Body of pancreas (tissue), 4 donors: ENCODE results near the gene MYBBP1A. TPM values are rescaled to one million over a fixed set of nuclear protein-coding genes. Genes with fewer than 3 reads are reported as not detected.
A peak's percentile ranks its signal among the peaks of the same experiment; 100 is the strongest.

Experiments
- ATAC-seq: fragments of 150-250 bp; one replicate; pipeline ENCODE4 v1.9.1; 2016
- DNase-seq, 4 donors: peaks; one replicate each; pipeline ENCODE4 v3.0.0-alpha.2; 2019
- H3K27ac ChIP-seq, 4 donors: fragments of 200-600 bp; sonication (generic); 1 replicate in 3 of 4; 2 replicates in 1 of 4; pipeline versions ENCODE4 v1.5.1 to v1.6.1; 2016 to 2019; ENCODE audit warnings: mild to moderate bottlenecking in 1 of 4, mixed read lengths in 1 of 4, moderate library complexity in 1 of 4
- H3K27me3 ChIP-seq, 2 donors: fragments of 200-600 bp; sonication (generic); one replicate each; pipeline ENCODE4 v1.6.0; 2016; ENCODE audit warnings: mild to moderate bottlenecking in 1 of 2
- H3K36me3 ChIP-seq, 2 donors: fragments of 200-600 bp; sonication (generic); replicated peaks in 1 of 2; 2 replicates each; pipeline ENCODE4 v1.5.1; 2016; ENCODE audit warnings: low read depth in 2 of 2; ENCODE audit not compliant: insufficient read depth in 1 of 2
- H3K4me1 ChIP-seq: fragments of 200-600 bp; sonication (generic); one replicate; pipeline ENCODE4 v1.6.0; 2016
- H3K4me3 ChIP-seq, 2 donors: fragments of 200-600 bp; sonication (generic); 1 replicate in 1 of 2; 2 replicates in 1 of 2; pipeline ENCODE4 v1.5.1; 2016 to 2019
- H3K9me3 ChIP-seq, 3 donors: fragments of 200-600 bp; sonication (generic); 1 replicate in 2 of 3; 2 replicates in 1 of 3; pipeline ENCODE4 v1.5.1; 2016
- POLR2A ChIP-seq, 3 donors: fragments of 450-650 bp; IDR thresholded peaks; one replicate each; pipeline ENCODE4 v1.6.1; 2016; ENCODE audit warnings: antibody characterized with exemption in 3 of 3, mild to moderate bottlenecking in 2 of 3
- WGBS, 2 donors: methylation state at CpG; one replicate each; pipeline ENCODE4 v1.1.5; 2017; 5-methylcytosine and 5-hydroxymethylcytosine counted together
- intact Hi-C: fragments of 100-400 bp; cut with DNase I; formaldehyde crosslinking; loops from one replicate; pipeline ENCODE4 v1.15.1; 2023
- total RNA-seq, 2 donors: library from RNA; depleted of rRNA; stranded (reverse); fragments of >200 nt; gene quantifications; one replicate each; pipeline ENCODE4 v1.1.0, GENCODE V29; 2016
- TF ChIP-seq, protein P1 (sequence below), 7 experiments: fragments of 450-650 bp in 4 of 7; fragments of 200-600 bp in 3 of 7; sonication (generic) in 3 of 7; IDR thresholded peaks; one replicate each; pipeline ENCODE4 v1.5.1; 2016 to 2019; ENCODE audit warnings: antibody characterized with exemption in 7 of 7

MYBBP1A gene
- total RNA-seq, 2 donors from 2014 or later = 37.9 to 105 TPM

DNA sequence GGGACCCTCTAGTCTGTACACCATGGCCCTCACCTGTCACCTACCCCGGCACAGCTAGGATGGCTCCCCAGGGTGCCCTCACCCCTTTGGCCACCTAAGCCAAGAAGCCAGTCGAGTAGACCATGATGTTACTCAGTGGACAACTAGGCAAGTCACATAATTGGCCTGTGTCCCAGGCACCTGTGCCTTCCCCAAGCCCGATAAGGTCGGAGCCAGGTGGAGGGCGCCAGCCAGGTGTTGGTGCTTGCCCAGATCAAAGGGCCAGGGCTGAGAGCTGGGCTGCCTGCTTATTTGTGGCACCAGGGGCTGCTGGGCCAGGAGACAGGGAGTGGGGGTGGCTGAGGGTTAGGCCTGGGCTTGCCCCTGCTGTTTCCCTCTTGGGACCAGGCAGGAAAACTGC, 39.7 kb downstream of the MYBBP1A start:
- 22% methylated on average over 5 of the region's 5 CpGs; no CpG with 5 or more reads in 1 of the 2 donors for WGBS, 2 donors
- ATAC-seq (peak; percentile 79), DNase-seq (peak; percentile 88 to 97 (median 96))
- peaks cover 82% of the 10 kb centered on the region for H3K4me1 ChIP-seq
- H3K27me3 ChIP-seq = no peaks in the 10 kb centered on the region
- H3K27ac ChIP-seq = peak overlapping the region; percentile 77 to 91 (median 82)
- TF ChIP-seq POLR2A (IDR thresholded peaks at IDR 0.05) = no peak
- TF ChIP-seq, protein P1, sequence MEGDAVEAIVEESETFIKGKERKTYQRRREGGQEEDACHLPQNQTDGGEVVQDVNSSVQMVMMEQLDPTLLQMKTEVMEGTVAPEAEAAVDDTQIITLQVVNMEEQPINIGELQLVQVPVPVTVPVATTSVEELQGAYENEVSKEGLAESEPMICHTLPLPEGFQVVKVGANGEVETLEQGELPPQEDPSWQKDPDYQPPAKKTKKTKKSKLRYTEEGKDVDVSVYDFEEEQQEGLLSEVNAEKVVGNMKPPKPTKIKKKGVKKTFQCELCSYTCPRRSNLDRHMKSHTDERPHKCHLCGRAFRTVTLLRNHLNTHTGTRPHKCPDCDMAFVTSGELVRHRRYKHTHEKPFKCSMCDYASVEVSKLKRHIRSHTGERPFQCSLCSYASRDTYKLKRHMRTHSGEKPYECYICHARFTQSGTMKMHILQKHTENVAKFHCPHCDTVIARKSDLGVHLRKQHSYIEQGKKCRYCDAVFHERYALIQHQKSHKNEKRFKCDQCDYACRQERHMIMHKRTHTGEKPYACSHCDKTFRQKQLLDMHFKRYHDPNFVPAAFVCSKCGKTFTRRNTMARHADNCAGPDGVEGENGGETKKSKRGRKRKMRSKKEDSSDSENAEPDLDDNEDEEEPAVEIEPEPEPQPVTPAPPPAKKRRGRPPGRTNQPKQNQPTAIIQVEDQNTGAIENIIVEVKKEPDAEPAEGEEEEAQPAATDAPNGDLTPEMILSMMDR (IDR thresholded peaks at IDR 0.05) = peak in 3 of 7 experiments; percentile 22 to 41 (median 37)
- H3K36me3 ChIP-seq = no peaks in the 10 kb centered on the region
- intact Hi-C loops = no loop called here
- H3K4me3 ChIP-seq = no peak overlapping the region
- H3K9me3 ChIP-seq = no peaks in the 10 kb centered on the region

GRCh38 chr17:4514779-4515178, 40.4 kb downstream of the MYBBP1A start:
- no peak overlapping the region for H3K4me3 ChIP-seq
- intact Hi-C loops = no loop called here
- H3K36me3 ChIP-seq = no peaks in the 10 kb centered on the region
- ATAC-seq = no peak
- DNase-seq = no peak
- no peaks in the 10 kb centered on the region for H3K27me3 ChIP-seq
- H3K9me3 ChIP-seq = no peaks in the 10 kb centered on the region
- TF ChIP-seq, protein P1 (IDR thresholded peaks at IDR 0.05) = no peak
- TF ChIP-seq POLR2A (IDR thresholded peaks at IDR 0.05) = no peak
- WGBS, 2 donors = 79 to 82% methylated on average over 5 to 11 of the region's 11 CpGs
- H3K27ac ChIP-seq = peak overlapping the region; percentile 77 to 91 (median 82)
- peaks cover 82% of the 10 kb centered on the region for H3K4me1 ChIP-seq

DNA sequence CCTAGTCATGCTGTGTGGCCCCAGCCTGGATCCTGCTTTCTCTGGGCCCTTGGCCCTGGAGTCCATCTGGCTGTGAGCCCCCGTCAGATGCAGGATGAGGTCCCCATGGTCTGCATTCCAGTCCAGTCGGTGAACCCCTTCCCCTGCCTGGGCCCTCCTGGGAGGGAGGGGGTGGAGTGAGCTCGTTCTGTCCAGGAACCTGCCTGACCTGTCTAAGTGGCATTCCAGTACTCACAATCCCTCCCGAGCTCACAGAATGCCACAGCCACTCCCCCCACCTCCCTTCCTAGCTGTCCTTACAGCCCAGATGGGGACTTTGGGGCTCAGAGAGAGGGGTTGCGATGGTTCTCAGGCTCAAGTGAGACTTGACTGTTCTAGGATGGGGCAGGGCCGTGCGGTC, 41.0 kb downstream of the MYBBP1A start:
- Histone ChIP-seq H3K36me3 (no peaks in the 10 kb centered on the region), H3K9me3 (no peaks in the 10 kb centered on the region), H3K27ac (peak overlapping the region; percentile 77 to 91 (median 82)), H3K4me1 (peaks cover 82% of the 10 kb centered on the region), H3K4me3 (no peak overlapping the region), H3K27me3 (no peaks in the 10 kb centered on the region)
- WGBS, 2 donors = 44 to 86% methylated on average over 3 to 6 of the region's 7 CpGs
- DNase-seq = peak; percentile 64 to 81 (median 78)
- ATAC-seq = peak; percentile 60
- TF ChIP-seq POLR2A (IDR thresholded peaks at IDR 0.05) = no peak
- intact Hi-C loops = no loop called here

GRCh38 chr17:4513113-4514032, 41.8 kb downstream of the MYBBP1A start:
- Histone ChIP-seq H3K27ac (peak overlapping the region; percentile 77 to 91 (median 82)), H3K4me3 (no peak overlapping the region), H3K4me1 (peaks cover 83% of the 10 kb centered on the region), H3K36me3 (no peaks in the 10 kb centered on the region), H3K9me3 (no peaks in the 10 kb centered on the region), H3K27me3 (no peaks in the 10 kb centered on the region)
- WGBS, 2 donors = 63 to 69% methylated on average over 8 to 24 of the region's 24 CpGs
- intact Hi-C loops = no loop called here
- ATAC-seq = peak; percentile 4
- DNase-seq = peak in 3 of 4 donors; percentile 29 to 59 (median 55)
- TF ChIP-seq POLR2A (IDR thresholded peaks at IDR 0.05) = no peak
- TF ChIP-seq, protein P1 (IDR thresholded peaks at IDR 0.05) = peak in 2 of 7 experiments; percentile 7 to 10
